ENCODE data around the gene SPTBN4.
A peak's percentile ranks its signal among the peaks of the same experiment; 100 is the strongest.

The SPTBN4 gene

DNA sequence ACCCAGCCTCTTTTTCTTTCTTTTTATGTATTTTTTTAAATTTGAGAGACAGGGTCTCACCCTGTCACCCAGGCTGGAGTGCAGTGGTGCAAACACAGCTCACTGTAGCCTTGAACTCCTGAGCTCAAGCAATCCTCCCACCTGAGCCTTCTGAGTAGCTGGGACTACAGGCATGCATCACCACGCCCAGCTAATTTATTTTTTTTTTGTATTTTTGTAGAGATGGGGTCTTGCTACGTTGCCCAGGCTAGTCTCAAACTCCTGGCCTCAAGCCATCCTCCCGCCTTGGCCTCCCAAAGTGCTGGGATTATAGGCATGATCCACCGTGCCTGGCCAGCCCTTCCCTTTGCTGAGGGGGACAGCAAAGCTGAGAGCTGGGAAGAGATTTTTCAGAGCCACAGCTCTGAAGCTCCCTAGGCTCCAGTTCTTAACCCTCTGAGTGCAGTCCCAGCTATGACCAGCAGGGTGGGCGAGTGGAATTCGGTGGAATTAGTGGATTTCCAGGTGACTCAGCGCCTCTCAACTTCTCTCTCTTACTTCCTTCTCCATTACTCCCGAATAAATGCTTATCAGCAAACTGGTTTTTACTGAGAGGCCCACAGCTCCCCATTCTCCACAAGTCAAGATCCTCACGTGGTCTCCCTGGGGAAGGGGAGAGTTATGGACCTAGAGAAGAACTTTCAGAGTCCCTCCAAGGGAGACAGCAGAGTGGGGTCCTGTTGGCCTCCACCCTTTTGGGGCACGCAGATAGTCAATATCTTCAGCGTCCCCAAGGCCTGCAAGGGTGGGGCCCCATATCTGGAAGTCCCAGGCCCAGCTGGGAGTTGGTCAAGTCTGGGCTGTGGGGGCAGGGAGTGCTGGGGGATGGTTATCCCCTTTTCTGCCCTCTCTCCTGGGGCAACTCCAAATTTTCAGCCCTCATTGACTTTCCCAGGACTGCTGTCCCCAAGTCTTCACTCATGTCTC is 2.5 kb upstream of the SPTBN4 start (continued):
- TF ChIP-seq, protein P1, sequence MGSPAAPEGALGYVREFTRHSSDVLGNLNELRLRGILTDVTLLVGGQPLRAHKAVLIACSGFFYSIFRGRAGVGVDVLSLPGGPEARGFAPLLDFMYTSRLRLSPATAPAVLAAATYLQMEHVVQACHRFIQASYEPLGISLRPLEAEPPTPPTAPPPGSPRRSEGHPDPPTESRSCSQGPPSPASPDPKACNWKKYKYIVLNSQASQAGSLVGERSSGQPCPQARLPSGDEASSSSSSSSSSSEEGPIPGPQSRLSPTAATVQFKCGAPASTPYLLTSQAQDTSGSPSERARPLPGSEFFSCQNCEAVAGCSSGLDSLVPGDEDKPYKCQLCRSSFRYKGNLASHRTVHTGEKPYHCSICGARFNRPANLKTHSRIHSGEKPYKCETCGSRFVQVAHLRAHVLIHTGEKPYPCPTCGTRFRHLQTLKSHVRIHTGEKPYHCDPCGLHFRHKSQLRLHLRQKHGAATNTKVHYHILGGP (tag by site-specific recombination; IDR thresholded peaks at IDR 0.05): no peak
- TF ChIP-seq ZNF426 (tag by site-specific recombination; IDR thresholded peaks at IDR 0.05): no peak
- no peak for TF ChIP-seq HOXC10 (CRISPR knock-in tag; IDR thresholded peaks at IDR 0.05)
- TF ChIP-seq ZBTB7A (tag by site-specific recombination; IDR thresholded peaks at IDR 0.05; ENCODE audit: low read depth): no peak
- no peak; the same call in 1 of the 2 replicates for TF ChIP-seq ZBTB20 (tag by site-specific recombination; IDR thresholded peaks at IDR 0.05)
- TF ChIP-seq ZEB2 (tag by site-specific recombination; IDR thresholded peaks at IDR 0.05): peak; percentile 96
- TF ChIP-seq ZNF654 (tag by site-specific recombination; IDR thresholded peaks at IDR 0.05; ENCODE audit: low read depth): peak; percentile 96
- no peak for TF ChIP-seq ZNF792 (tag by site-specific recombination; IDR thresholded peaks at IDR 0.05)
- TF ChIP-seq ZNF514 (tag by site-specific recombination; IDR thresholded peaks at IDR 0.05): no peak
- TF ChIP-seq, protein P2, sequence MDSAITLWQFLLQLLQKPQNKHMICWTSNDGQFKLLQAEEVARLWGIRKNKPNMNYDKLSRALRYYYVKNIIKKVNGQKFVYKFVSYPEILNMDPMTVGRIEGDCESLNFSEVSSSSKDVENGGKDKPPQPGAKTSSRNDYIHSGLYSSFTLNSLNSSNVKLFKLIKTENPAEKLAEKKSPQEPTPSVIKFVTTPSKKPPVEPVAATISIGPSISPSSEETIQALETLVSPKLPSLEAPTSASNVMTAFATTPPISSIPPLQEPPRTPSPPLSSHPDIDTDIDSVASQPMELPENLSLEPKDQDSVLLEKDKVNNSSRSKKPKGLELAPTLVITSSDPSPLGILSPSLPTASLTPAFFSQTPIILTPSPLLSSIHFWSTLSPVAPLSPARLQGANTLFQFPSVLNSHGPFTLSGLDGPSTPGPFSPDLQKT (IDR thresholded peaks at IDR 0.05; ENCODE audit: borderline replicate concordance, low read depth, low read length): no peak
- no peak for TF ChIP-seq ZIC2 (tag by site-specific recombination; IDR thresholded peaks at IDR 0.05)
- TF ChIP-seq ZBTB1 (tag by site-specific recombination; IDR thresholded peaks at IDR 0.05): no peak
- TF ChIP-seq, protein P3, sequence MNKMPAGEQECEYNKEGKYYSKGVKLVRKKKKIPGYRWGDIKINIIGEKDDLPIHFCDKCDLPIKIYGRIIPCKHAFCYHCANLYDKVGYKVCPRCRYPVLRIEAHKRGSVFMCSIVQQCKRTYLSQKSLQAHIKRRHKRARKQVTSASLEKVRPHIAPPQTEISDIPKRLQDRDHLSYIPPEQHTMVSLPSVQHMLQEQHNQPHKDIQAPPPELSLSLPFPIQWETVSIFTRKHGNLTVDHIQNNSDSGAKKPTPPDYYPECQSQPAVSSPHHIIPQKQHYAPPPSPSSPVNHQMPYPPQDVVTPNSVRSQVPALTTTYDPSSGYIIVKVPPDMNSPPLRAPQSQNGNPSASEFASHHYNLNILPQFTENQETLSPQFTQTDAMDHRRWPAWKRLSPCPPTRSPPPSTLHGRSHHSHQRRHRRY (tag by site-specific recombination; IDR thresholded peaks at IDR 0.05): no peak
- no peak for TF ChIP-seq GFI1B (tag by site-specific recombination; IDR thresholded peaks at IDR 0.05)
- peak; percentile 97 for TF ChIP-seq ZNF660 (tag by site-specific recombination; IDR thresholded peaks at IDR 0.05)
- TF ChIP-seq ZNF157 (tag by site-specific recombination; IDR thresholded peaks at IDR 0.05): no peak
- TF ChIP-seq ZNF837 (tag by site-specific recombination; IDR thresholded peaks at IDR 0.05): no peak
- TF ChIP-seq, protein P4, sequence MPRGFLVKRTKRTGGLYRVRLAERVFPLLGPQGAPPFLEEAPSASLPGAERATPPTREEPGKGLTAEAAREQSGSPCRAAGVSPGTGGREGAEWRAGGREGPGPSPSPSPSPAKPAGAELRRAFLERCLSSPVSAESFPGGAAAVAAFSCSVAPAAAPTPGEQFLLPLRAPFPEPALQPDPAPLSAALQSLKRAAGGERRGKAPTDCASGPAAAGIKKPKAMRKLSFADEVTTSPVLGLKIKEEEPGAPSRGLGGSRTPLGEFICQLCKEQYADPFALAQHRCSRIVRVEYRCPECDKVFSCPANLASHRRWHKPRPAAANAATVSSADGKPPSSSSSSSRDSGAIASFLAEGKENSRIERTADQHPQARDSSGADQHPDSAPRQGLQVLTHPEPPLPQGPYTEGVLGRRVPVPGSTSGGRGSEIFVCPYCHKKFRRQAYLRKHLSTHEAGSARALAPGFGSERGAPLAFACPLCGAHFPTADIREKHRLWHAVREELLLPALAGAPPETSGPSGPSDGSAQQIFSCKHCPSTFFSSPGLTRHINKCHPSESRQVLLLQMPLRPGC (tag by site-specific recombination; IDR thresholded peaks at IDR 0.05): peak; percentile 68
- no peak for TF ChIP-seq ZNF138 (tag by site-specific recombination; IDR thresholded peaks at IDR 0.05; ENCODE audit: borderline replicate concordance)
- TF ChIP-seq, protein P5, sequence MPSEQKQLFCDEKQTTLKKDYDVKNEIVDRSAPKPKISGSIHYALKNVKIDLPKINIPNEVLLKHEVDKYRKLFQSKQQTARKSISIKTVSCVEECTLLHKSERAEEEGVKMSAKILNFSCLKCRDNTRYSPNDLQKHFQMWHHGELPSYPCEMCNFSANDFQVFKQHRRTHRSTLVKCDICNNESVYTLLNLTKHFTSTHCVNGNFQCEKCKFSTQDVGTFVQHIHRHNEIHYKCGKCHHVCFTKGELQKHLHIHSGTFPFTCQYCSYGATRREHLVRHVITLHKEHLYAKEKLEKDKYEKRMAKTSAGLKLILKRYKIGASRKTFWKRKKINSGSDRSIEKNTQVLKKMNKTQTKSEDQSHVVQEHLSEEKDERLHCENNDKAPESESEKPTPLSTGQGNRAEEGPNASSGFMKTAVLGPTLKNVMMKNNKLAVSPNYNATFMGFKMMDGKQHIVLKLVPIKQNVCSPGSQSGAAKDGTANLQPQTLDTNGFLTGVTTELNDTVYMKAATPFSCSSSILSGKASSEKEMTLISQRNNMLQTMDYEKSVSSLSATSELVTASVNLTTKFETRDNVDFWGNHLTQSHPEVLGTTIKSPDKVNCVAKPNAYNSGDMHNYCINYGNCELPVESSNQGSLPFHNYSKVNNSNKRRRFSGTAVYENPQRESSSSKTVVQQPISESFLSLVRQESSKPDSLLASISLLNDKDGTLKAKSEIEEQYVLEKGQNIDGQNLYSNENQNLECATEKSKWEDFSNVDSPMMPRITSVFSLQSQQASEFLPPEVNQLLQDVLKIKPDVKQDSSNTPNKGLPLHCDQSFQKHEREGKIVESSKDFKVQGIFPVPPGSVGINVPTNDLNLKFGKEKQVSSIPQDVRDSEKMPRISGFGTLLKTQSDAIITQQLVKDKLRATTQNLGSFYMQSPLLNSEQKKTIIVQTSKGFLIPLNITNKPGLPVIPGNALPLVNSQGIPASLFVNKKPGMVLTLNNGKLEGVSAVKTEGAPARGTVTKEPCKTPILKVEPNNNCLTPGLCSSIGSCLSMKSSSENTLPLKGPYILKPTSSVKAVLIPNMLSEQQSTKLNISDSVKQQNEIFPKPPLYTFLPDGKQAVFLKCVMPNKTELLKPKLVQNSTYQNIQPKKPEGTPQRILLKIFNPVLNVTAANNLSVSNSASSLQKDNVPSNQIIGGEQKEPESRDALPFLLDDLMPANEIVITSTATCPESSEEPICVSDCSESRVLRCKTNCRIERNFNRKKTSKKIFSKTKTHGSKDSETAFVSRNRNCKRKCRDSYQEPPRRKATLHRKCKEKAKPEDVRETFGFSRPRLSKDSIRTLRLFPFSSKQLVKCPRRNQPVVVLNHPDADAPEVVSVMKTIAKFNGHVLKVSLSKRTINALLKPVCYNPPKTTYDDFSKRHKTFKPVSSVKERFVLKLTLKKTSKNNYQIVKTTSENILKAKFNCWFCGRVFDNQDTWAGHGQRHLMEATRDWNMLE (tag by site-specific recombination; conservative IDR thresholded peaks at IDR 0.05; ENCODE audit: low read depth): no peak
- no peak for TF ChIP-seq ZNF777 (tag by site-specific recombination; IDR thresholded peaks at IDR 0.05; ENCODE audit: borderline replicate concordance)
- no peak for TF ChIP-seq MYNN (tag by site-specific recombination; IDR thresholded peaks at IDR 0.05; ENCODE audit: borderline replicate concordance)
- TF ChIP-seq ZNF600 (tag by site-specific recombination; IDR thresholded peaks at IDR 0.05): peak; percentile 51
- TF ChIP-seq ZNF292 (tag by site-specific recombination; IDR thresholded peaks at IDR 0.05; ENCODE audit: borderline replicate concordance, low read depth): no peak
- TF ChIP-seq, protein P6, sequence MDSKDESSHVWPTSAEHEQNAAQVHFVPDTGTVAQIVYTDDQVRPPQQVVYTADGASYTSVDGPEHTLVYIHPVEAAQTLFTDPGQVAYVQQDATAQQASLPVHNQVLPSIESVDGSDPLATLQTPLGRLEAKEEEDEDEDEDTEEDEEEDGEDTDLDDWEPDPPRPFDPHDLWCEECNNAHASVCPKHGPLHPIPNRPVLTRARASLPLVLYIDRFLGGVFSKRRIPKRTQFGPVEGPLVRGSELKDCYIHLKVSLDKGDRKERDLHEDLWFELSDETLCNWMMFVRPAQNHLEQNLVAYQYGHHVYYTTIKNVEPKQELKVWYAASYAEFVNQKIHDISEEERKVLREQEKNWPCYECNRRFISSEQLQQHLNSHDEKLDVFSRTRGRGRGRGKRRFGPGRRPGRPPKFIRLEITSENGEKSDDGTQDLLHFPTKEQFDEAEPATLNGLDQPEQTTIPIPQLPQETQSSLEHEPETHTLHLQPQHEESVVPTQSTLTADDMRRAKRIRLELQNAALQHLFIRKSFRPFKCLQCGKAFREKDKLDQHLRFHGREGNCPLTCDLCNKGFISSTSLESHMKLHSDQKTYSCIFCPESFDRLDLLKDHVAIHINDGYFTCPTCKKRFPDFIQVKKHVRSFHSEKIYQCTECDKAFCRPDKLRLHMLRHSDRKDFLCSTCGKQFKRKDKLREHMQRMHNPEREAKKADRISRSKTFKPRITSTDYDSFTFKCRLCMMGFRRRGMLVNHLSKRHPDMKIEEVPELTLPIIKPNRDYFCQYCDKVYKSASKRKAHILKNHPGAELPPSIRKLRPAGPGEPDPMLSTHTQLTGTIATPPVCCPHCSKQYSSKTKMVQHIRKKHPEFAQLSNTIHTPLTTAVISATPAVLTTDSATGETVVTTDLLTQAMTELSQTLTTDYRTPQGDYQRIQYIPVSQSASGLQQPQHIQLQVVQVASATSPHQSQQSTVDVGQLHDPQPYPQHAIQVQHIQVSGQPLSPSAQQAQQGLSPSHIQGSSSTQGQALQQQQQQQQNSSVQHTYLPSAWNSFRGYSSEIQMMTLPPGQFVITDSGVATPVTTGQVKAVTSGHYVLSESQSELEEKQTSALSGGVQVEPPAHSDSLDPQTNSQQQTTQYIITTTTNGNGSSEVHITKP (tag by site-specific recombination; IDR thresholded peaks at IDR 0.05): peak; percentile 75

Measured in HEK293 (cell line).